HG03342 (cell line): ENCODE results near the gene ASCL5.

Experiments
- ATAC-seq: cut with Tn5 transposase; IDR thresholded peaks from one replicate; pipeline ENCODE4 v1.9.1; 2021; ENCODE audit warnings: mild to moderate bottlenecking, moderate library complexity; ENCODE audit not compliant: unreplicated experiment

The ASCL5 gene

DNA sequence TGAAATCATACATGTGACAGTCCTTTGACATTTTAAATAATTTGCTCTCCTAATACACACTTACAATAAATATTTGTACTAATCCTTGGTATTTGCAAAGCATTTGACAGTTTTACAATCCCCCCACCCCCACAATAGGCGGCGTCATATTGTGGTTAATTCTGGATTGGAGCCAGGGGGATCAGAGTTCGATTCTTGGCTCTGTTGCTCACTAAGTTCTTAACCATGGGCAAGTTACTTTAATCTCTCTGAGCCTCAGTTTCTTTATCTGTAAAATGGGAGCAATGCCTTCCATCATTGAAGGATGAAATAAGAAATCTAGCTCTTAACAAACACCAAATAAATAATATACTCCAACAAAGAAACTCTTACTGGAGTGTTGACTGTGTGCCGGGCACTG, 38.6 kb downstream of the ASCL5 start:
- ATAC-seq: no peak

DNA sequence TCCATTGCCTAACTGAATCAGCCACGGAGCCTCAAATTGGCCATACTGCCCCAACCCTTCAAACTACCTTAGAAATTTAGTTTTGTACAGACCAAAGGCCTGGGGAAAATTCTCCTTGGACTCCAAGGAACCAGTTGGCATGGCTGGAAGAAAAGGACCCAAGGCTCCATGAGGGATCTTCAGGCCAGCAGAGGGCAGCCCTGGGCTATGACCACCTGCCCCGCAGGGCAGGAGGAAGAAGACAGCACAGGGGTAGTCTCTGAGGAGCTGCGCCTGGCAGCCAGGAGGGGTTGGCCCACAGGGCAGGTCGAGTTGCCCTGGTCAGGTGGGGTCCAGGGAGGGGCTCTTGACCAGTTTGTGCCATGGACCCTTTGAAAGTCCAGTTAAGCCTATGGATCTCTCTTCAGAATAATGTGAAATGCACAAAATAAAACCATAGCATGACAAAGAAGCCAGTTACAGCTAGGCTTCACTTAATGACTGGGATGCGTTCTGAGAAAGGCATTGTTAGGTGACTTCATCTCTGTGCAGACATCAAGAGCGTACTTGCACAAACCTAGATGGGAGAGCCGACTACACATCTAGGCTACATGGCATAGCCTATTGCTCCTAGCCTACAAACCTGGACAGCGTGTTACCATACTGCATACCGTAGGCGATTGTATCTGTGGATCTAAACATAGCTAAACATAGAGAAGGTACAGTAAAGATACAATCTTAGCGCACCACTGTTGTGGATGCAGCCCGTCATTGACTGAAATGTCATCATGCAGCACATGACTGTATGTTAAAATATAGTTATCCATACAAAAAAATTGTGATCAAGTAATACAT, 40.9 kb downstream of the ASCL5 start:
- no peak for ATAC-seq

DNA sequence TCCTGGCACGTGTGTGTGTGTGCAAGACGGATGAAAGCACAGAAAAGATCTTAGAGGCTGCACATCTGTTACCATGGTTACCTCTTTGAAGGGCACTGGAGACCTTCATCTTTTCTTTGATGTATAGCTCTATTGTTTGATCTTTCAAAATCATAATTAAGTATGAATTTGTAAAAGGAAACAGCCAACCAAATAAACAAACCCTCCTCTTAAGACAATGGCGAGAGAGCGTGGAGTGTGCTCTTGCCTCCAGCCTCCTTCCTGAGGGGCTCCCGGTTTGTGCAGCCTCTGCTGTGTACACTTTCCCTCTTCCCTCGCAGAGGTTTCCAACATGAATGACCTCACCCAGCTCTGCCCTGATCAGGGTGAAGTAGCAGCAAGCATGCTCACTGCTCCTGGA, 42.7 kb downstream of the ASCL5 start:
- no peak for ATAC-seq

DNA sequence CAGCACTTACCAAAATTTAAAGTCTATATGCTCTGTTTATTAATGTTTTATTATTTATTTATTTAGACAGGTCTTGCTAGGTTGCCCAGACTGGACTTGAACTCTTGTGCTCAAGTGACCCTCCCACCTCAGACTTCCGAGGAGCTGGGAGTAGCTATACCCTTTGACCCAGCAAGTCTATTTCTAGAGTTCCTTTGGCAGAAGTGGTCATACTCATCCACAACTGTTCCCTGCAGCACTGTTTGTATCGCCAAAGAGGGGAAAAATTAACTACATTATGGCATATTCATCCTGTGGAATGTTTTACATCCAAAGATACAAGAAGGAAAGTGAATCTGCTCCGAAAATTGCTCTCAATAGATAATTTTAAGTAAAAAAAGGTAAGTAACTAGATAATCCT, 43.2 kb downstream of the ASCL5 start:
- no peak for ATAC-seq

GRCh38 chr1:201080135-201080534, 46.8 kb downstream of the ASCL5 start:
- no peak for ATAC-seq

DNA sequence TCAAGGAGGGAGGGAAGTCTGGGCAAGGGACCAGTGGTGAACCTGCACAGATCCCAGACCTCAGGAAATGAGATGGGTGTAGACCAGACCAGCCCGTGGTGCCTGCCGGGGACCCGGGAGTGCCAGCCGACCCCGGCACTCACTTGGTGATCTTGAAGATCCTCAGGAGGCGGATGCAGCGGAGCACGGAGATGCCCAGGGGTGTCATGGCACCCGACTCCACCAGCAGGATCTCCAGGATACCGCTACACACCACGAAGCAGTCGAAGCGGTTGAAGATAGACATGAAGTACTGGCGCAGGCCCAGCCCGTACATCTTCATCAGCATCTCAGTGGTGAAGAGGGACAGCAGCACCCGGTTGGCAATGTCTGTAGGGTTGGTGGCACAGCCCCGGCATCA, 49.2 kb downstream of the ASCL5 start:
- no peak for ATAC-seq

DNA sequence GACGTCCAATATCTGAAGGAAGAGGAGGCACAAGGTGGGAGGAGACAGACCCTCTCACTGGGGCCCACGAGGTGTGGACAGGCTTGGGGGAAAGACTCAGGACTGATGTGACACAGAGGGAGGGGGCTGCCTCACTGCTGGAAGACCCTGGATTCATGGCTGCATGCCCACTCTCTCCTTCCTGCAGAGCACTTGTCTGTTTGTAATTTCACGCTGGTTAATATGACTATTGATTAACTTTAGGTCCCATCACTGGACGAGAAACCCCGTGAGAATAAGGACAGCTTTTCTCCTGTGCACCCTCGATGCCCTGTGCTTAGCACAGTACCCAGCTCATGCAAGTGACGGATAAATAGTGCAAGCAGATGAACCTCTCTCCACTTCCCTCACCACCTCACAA, 49.9 kb downstream of the ASCL5 start:
- no peak for ATAC-seq

DNA sequence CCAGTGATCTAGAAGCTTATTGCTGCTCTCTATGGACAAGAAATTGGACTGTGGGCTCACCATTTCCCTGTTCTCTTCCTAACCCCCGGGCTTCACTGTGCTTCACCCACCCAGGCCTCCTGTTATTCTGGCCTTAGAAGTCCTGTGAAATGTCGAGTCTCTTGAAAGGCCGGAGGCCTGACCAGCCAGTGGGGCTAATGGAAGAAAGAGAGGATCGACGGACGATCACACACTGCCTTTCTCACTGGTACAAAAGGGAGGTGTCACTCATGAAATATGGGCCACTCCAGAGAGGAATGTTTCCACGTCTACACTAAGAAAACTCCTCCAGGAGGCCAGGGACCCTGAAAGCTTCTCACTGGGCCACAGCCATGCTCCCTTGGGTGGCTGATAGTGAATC, 50.9 kb downstream of the ASCL5 start:
- no peak for ATAC-seq

DNA sequence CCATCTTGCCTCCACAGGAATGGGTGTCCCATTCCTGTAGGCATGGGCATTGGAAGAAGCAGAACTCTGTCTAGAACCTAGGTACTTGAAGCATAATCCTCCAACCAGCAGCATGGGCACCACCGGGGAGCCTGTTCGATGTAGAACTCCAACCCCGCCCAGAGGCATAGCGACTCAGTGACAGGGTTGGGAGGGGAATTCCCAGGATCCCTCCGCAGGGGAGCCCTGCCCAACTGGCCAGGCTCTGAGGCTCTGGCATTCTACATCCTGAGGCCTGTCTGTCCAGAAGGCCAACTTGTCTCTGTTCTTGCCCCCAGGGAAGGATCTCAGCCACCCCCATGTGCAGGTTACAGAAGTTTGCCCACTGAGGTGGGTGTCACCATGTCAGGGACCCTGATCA, 53.0 kb downstream of the ASCL5 start:
- ATAC-seq: no peak

GRCh38 chr1:201072922-201073321, 54.1 kb downstream of the ASCL5 start:
- no peak for ATAC-seq

- ATAC-seq: no peak
Measured at GRCh38 chr1:201072149-201072548, 54.8 kb downstream of the ASCL5 start.

GRCh38 chr1:201069636-201070035, 57.3 kb downstream of the ASCL5 start:
- no peak for ATAC-seq

DNA sequence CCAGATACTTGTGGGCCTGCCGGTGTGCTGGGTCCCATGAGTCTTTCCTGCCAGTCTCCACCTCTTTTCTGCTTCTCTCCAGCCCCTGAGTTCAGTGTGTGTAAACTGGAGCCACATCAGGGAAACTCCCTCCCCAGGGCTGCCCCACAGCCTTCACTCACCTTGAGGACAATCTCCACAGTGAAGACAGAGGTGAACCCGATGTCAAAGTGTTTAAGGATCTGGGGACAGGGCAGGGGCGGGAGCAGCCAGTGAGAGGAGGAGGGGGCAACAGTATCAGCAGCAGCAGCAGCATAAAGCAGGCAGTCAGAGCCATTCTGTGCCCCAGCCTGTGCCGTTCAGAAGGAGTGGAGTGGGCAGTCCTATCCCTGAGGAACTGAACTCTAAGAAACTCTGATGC, 58.0 kb downstream of the ASCL5 start:
- no peak for ATAC-seq

GRCh38 chr1:201066986-201067385, 60.0 kb downstream of the ASCL5 start:
- no peak for ATAC-seq

DNA sequence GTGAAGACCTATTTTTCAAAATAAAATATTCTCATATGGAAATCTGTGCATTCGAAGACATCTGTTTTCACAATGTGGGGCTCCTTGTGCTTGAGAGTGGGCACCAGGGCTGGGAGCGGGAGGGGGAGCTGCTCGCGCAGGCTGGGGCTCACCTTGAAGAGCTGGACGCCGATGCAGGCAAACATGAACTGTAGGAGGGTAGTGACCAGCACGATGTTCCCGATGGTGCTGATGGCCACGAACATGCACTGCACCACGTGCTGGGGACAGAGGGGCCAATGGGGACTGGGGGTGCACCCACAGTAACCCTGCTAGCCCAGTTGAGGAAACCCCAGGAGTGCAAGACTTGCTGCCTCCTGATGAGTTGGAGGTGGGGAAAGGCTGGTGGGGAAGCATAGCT, 61.3 kb downstream of the ASCL5 start:
- ATAC-seq: no peak

DNA sequence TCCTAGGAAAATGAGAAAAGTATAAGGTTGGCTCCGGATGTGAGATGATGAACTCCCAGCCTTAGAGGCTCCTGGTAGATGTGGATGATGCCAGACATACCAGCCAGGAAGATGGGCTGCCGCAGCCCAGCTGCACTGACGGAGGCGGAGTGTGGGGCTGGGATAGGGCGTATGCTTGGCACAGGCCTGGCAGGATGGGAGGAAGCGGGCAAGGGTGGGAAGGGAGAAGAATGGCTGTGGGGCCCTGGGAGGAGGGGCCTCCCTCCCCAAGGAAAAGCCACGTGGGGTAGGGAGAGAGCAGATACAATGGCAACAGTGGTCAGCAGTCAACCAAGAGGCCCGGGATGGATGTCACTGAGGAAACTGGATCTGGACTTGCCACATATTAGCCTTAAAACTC, 62.2 kb downstream of the ASCL5 start:
- no peak for ATAC-seq
